ENCODE data around the gene NBEAL2. TPM values are rescaled to one million over a fixed set of nuclear protein-coding genes. Genes with fewer than 3 reads are reported as not detected.

NBEAL2 gene
- total and polyA plus RNA-seq, 2 of the 4 experiments (the other 2 are of a cell fraction): 2.2 to 12.5 TPM

GRCh38 chr3:46988616-46989015, 9.2 kb downstream of the NBEAL2 start:
- Histone ChIP-seq H3K23ac (ENCODE audit: low read depth, low read length) (no peak overlapping the region), H4K8ac (ENCODE audit: low read depth in 2 of 2, low read length in 2 of 2) (no peak overlapping the region), H3K4me3 (ENCODE audit: insufficient read depth, low read depth, low read length) (no peak overlapping the region), H3K18ac (ENCODE audit: low read depth, low read length) (no peak overlapping the region), H2BK20ac (ENCODE audit: low read depth, low read length) (no peak overlapping the region), H3K4me1 (ENCODE audit: control insufficient read depth, insufficient read depth, low read length) (no peaks in the 10 kb centered on the region), H2AK9ac (replicated peaks; ENCODE audit: low read depth, low read length, poor library complexity) (peak overlapping the region; percentile 53), H3K79me1 (ENCODE audit: low read depth in 1 of 2, low read length in 2 of 2) (no peaks in the 10 kb centered on the region), H3K56ac (ENCODE audit: extremely low read depth, insufficient read depth, low read length) (no peak overlapping the region), H4K91ac (ENCODE audit: insufficient read depth, low read depth, low read length) (no peak overlapping the region), H3K9ac (ENCODE audit: low read depth, low read length) (no peak overlapping the region), H3K9me3 (ENCODE audit: control insufficient read depth, insufficient read depth, low read length) (no peaks in the 10 kb centered on the region), H3K27me3 (ENCODE audit: control insufficient read depth, insufficient read depth, low read length) (no peaks in the 10 kb centered on the region), H3K14ac (replicated peaks; ENCODE audit: low read depth, low read length) (no peak overlapping the region), H2BK5ac (ENCODE audit: low read depth, low read length, poor library complexity, severe bottlenecking) (no peak overlapping the region), H3K27ac (ENCODE audit: insufficient read depth, low read length) (no peak overlapping the region), H2AFZ (replicated peaks; ENCODE audit: low read length, poor library complexity) (no peak overlapping the region), H2AK5ac (ENCODE audit: low read depth, low read length) (no peak overlapping the region), H2BK15ac (ENCODE audit: low read depth, low read length) (no peak overlapping the region), H3K9me1 (ENCODE audit: insufficient read depth, low read length) (peaks cover 5% of the 10 kb centered on the region), H4K5ac (ENCODE audit: low read depth, low read length) (no peak overlapping the region), H3K4ac (ENCODE audit: low read depth, low read length) (no peak overlapping the region), H3K4me2 (ENCODE audit: low read depth, low read length) (no peak overlapping the region), H4K20me1 (ENCODE audit: insufficient read depth, low read length) (no peaks in the 10 kb centered on the region), H3K36me3 (ENCODE audit: control insufficient read depth, insufficient read depth, low read length) (no peaks in the 10 kb centered on the region; the same call in 1 of the 2 replicates), H2BK120ac (ENCODE audit: low read depth, low read length) (no peak overlapping the region)
- ChIA-PET POLR2A (ENCODE audit: unreplicated experiment) (no interaction called here), CTCF (no interaction called here)
- no CpG with 5 or more reads among the region's 4 CpGs for WGBS, 2 experiments (ENCODE audit: extremely low coverage in 2 of 2, insufficient read length in 1 of 2)
- dilution Hi-C loops (cut with HindIII; ENCODE audit: low sequenced_read_pairs, unreplicated experiment) (no loop called here), intact Hi-C loops (cut with micrococcal nuclease) (no loop called here), in situ Hi-C loops (cut with MboI; ENCODE audit: low sequenced_read_pairs) (no loop called here)
- no peak for DNase-seq
- BruUV-seq (replicated peaks): no TSS peak
- no peak for TF ChIP-seq RAD21 (IDR thresholded peaks at IDR 0.05; ENCODE audit: low read length)
- TF ChIP-seq BHLHE40 (IDR thresholded peaks at IDR 0.05; ENCODE audit: low read depth, low read length): no peak
- ATAC-seq (ENCODE audit: low read depth): no peak
